HG03378 (cell line): ENCODE measurements around the gene SEMA3F.

Experiments used
- ATAC-seq: cut with Tn5 transposase; IDR thresholded peaks from one replicate; pipeline ENCODE4 v1.9.1; 2021; ENCODE audit warnings: mild to moderate bottlenecking, moderate library complexity; ENCODE audit not compliant: unreplicated experiment

The SEMA3F gene

GRCh38 chr3:50155491-50155878 is 361 bp downstream of the SEMA3F start:
- no peak for ATAC-seq

GRCh38 chr3:50155891-50156290 is 767 bp downstream of the SEMA3F start:
- no peak for ATAC-seq

- ATAC-seq: no peak
These were observed 1.7 kb downstream of the SEMA3F start for GRCh38 chr3:50156549-50157493.

GRCh38 chr3:50157827-50158529 is 2.9 kb downstream of the SEMA3F start:
- ATAC-seq: no peak

DNA sequence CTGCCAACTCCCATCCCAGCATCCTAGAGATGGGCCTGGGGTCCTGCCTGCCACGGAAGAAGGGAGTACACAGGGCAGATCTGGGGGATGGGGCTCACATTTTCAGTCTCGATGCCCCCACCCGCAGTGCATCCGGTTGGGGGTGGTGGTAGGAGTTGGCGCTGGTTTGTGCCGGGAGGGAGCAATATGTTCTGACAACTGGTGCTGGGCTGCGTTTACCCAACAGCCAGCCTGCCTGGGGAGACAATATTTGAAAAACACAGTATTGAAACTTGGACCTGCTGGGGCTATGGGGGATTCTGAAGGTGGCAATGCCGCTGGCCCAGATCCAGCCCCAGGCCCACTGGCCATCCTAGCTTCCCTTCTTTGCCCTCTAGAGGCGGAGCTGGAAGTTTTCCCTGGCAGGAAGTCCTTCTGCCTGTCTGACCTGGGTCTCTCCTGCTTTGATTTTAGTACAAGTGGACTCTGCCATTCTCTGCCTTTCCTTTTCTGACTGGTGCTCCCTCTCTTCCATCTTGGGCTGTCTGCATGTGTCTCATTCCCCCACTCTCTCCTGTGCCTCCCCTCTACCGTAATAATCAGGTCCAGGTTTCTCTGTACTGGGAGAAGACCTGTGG is 3.5 kb downstream of the SEMA3F start:
- no peak for ATAC-seq

DNA sequence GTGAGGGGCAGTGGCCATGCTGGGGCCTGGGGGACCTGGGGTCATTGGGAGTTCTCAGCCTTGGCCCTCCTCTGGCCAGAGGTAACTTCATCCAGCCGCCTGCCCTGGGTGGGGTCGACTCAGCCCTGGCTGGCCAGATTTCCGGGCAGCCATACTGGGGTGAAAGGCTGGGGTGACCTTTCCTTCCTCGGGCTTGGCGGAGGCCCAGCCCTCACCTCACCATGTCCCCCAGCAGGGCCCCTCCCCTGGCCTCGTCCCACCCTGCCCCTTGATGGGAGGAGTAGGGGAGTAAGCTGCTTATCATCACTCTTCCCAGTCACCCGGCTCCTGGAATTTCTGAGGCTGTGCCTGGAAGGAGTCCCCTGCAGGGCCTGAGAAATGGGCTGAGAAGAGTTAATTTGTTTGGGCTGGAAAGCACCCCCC is 5.4 kb downstream of the SEMA3F start:
- ATAC-seq: no peak

DNA sequence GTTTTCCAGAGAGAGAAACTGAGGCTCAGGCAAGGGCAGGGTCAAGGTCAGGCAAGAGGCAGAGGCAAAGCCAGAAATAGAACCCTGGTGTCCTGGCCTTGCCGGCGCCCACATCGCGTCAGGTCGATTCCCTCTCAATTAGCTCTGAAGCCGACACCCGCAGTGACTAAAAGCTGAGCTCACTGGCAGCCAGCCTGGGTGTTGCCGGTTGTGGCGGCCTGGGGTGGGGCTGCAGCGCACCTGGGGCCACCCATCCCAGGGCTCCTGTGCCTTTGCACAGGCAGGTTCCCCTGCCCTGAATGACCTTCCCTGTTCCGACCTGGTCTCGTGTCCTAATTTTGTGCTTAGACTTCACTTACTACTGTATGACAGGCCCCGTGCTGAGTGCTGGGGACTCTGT is 6.2 kb downstream of the SEMA3F start:
- no peak for ATAC-seq

- no peak for ATAC-seq
These were observed 7.1 kb downstream of the SEMA3F start for GRCh38 chr3:50162034-50162883.

- ATAC-seq: no peak
These were observed 8.7 kb downstream of the SEMA3F start for GRCh38 chr3:50163572-50164455.

GRCh38 chr3:50164481-50164880 is 9.4 kb downstream of the SEMA3F start:
- ATAC-seq: no peak

GRCh38 chr3:50164984-50165909 is 10.1 kb downstream of the SEMA3F start:
- no peak for ATAC-seq

DNA sequence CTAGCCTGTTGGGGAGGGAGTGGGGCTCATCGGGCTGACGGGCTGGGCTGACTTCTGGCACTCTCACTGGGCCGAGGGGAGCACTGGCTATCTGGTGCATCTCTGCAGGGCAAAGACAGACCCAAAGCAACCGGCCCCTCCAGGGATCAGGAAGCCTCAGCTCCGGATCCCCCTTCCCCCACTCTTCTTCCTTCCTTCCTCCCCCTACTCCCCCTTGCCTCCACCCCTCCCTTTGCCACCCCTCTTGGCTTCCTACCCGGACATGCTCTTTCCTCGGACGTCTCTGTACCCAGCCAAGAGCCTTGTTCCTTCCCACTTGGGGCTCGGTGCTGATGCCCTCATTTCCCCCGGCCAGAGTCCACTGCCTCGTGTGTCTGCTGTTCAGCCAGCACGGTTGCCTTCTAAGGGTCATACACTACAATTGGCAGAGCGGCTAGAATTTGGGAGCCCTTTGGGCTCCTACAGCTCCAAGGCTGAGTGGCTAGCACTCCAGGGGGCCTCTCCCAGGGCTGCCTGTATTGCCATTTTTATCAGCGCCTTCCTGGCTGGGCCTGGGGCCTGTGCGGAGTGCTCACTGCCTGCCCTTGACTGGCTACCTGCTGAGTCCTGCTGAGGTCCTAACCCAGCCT is 10.9 kb downstream of the SEMA3F start:
- ATAC-seq: no peak

GRCh38 chr3:50166620-50167019 is 11.5 kb downstream of the SEMA3F start:
- ATAC-seq: no peak

- ATAC-seq: no peak
These were observed 12.1 kb downstream of the SEMA3F start for GRCh38 chr3:50167069-50167840.

GRCh38 chr3:50167841-50168209 is 12.7 kb downstream of the SEMA3F start:
- ATAC-seq: no peak

GRCh38 chr3:50168388-50168787 is 13.3 kb downstream of the SEMA3F start:
- ATAC-seq: no peak

- no peak for ATAC-seq
These were observed 13.7 kb downstream of the SEMA3F start for GRCh38 chr3:50168791-50169190.
